GM21529 (cell line): ENCODE measurements around the gene PFN4.
"Not testable (repeated sequence)": the region's sequence is repeated elsewhere in the genome, so short reads cannot be mapped to it uniquely, and the experiment has no call there.

ENCODE experiments used
- ATAC-seq: cut with Tn5 transposase; IDR thresholded peaks from one replicate; pipeline ENCODE4 v1.9.1; 2021; ENCODE audit not compliant: unreplicated experiment

Gene PFN4

DNA sequence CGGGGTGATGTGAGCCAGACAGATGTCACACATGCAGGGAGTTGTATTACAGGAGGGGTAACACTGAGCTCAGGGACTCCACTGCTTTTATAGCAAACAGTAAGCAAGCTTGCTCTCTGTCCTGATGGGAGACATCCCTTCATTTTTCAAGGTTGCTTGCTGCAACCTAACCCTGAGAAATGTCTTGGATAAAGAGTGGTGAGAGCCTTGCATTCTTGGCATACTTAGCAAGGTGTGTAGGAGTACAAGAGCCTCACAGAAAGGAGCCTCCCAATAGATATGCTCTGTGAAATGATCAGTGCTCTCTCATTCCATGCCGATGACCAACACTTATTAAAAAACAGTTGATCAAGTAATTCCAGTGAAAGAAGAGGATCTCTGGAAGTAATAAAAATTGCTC, 8.1 kb downstream of the PFN4 start:
- no peak for ATAC-seq

DNA sequence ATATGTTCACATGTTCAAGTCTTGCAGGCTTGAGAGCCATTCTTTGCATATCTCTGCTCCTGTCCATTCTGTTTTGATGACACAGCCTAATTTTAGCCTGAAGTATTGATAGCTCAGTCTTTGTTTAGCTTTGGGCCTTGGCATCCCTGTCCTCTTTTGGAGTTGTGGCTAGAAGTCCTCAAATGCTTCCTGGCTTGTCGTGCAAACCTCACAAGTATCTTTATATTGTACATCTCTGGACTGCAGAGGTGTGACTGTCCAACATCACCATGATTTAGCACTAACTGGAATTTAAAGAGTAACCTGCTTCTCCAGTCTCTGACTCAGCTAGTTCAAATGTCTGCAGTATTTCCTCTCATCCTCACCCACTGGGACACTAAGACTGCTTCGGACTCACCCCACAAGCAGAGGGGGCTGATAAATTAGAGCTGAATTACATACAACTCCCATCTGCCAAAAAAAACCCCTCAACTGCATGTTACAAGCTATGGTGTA, 11.7 kb downstream of the PFN4 start:
- no peak for ATAC-seq

DNA sequence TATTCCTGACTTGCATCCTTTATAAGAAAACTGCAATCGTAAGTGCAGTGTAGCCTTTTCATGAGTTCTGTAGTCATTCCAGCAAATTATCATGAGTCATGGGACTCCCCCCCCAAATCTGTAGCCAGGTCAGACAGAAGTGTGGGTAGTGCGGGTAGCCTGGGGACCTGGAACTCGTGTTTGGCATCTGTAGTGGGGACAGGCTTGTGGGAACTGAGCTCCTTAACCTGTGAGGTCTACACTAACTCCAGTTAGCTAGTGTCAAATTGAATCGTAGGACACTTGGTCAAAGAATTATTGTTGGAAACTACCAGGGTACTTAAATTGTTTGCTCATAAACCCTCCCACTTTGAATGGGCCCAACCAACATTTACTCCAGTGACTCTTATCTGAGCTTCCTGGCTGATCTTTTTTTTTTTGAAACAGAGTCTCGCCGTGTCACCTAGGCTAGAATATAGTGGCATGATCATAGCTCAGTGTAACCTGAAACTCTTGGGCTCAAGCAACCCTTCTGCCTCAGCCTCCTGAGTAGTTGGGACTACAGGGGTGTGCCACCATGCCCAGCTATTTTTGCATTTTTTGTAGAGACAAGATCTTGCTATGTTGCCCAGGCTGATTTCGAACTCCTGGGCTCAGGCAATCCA, 12.4 kb downstream of the PFN4 start:
- no peak for ATAC-seq

DNA sequence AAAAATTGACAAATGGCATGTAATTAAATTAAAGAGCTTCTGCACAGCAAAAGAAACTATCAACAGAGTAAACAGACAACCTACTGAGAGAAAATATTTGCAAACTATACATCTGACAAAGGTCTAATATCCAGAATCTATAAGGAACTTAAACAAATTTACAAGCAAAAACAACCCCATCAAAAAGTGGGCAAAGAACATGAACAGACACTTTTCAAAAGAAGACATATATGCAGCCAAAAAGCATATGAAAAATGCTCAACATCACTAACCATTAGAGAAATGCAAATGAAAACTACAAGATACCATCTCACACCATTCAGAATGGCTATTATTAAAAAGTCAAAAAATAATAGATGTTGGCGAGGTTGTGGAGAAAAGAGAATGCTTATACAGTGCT, 13.7 kb downstream of the PFN4 start:
- not testable (repeated sequence) for ATAC-seq

DNA sequence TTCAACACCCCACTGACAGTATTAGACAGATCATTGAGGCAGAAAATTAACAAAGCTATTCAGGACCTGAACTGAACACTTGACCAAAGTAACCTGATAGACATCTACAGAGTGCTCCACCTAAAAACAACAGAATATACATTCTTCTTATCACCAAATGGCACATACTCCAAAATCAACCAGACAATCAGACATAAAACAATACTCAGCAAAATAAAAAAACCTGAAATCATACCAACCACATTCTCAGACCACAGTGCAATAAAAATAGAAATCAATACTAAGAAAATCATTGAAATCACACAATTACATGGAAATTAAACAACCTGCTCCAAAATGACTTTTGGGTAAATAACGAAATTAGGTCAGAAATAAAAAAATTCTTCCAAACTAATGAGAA, 15.8 kb downstream of the PFN4 start:
- ATAC-seq: no peak

DNA sequence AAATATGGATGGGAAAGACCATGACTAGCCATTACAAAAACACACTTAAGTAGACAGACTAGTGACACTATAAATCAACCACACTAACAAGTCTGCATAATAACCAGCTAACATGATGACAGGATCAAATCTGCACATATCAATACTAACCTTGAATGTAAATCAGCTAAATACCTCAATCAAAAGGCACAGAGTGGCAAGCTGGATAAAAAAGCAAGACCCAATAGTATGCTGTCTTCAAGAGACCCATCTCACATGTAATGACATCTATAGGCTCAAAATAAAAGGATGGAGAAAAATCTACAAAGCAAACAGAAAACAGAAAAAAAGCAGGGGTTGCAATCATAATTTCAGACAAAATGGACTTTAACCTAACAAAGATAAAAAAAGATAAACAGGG, 16.3 kb downstream of the PFN4 start:
- ATAC-seq: no peak

DNA sequence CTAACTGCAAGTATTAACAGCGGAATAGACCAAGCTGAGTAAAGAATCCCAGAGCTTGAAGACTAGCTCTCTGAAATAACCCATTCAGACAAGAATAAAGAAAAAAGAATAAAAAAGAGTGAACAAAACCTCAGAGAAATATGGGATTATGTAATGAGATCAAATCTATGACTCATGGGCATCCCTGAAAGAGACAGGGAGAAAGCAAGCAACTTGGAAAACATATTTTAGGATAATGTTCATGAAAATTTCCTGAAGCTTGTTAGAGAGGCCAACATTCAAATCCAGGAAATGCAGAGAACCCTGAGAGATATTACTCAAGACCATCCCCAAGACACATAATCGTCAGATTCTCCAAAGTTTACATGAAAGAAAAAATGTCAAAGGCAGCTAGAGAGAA, 17.3 kb downstream of the PFN4 start:
- ATAC-seq: no peak

- ATAC-seq: no peak
These were observed 18.2 kb downstream of the PFN4 start for GRCh38 chr2:24104906-24105305.

- no peak for ATAC-seq
These were observed 19.0 kb downstream of the PFN4 start for GRCh38 chr2:24104110-24104650.

GRCh38 chr2:24102677-24103076, 20.5 kb downstream of the PFN4 start:
- no peak for ATAC-seq

DNA sequence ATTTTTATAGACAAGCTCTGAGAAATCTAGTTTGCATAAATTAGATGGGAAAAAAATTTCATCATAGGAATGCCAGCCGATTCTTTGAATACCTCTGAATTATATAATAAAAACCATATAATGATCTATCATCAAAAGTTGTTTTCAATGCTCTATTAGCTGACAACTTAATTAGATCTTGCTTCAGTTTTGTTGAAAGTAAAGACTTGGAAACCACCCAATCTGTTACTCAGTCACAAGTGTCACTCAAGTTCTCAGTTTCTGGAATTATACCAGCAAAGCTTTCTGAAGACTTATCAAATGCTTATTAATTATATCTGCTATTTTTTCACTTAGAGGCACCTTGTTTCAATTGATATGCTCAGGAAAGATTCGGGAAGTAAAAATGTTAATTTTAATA, 21.1 kb downstream of the PFN4 start:
- ATAC-seq: no peak

- ATAC-seq: not testable (repeated sequence)
These were observed 22.4 kb downstream of the PFN4 start for GRCh38 chr2:24100732-24101131.

- not testable (repeated sequence) for ATAC-seq
These were observed 27.9 kb downstream of the PFN4 start for GRCh38 chr2:24095171-24095677.

DNA sequence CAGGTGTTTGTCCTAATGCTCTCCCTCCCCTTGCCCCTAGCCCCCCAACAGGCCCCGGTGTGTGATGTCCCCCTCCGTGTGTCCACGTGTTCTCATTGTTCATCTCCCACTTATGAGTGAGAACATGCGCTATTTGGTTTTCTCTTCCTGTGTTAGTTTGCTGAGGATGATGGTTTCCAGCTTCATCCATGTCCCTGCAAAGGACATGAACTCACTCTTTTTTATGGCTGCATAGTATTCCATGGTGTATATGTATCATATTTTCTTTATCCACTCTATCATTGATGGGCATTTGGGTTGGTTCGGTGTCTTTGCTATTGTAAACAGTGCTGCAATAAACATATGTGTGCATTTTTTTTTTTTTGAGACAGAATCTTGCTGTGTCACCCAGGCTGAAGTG, 29.9 kb downstream of the PFN4 start:
- not testable (repeated sequence) for ATAC-seq

- no peak for ATAC-seq
These were observed 34.2 kb downstream of the PFN4 start for GRCh38 chr2:24088821-24089359.

DNA sequence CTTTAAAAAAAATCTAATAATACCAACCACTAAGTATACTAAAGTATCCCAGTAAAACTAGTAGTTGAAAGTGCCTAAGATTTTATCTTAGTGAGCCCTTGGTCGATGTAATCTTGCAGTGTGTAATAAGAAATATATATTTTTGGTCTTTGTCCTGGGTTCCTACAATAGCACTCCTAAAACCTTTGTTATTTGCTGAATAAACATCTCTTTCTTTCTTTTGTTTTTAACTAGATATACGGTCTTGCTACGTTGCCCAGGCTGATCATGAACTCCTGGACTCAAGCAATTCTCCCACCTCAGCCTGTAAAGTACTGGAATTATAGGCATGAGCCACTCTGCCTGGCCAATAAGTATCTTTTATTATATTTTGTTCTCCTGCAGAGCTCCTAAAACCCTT, 36.1 kb downstream of the PFN4 start:
- no peak for ATAC-seq

DNA sequence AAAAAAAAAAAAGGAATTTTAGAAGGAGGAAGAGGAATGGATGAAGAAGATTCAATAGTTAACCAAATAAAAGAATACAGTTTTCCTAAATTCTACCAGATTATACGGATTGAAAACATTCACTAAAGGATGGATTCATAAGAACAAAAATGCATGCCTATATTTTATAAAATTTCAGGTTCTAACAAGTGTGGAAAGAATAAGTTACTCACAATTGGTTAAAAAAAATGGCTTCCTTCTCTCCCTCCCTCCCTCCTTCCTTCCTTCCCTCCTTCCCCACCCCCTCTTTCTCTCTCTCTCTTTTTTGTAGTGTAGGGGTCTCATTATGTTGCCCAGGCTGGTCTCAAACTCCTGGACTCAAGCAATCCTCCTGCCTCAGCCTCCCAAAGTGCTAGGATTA, 36.9 kb downstream of the PFN4 start:
- no peak for ATAC-seq

DNA sequence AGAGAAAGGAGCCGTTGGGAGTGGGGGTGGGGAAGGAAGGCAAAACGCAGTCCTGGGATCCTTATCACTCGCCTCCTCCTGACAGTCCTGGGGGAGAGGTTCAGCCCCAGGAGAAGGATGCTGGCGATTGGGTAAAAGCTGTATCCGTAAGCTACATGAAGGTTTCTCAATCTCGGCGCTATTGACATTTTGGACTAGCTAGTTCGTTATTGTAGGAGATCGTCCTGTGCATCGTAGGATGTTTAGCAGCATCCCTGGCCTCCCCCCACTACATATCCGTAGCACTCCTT, 38.0 kb downstream of the PFN4 start:
- ATAC-seq: no peak

DNA sequence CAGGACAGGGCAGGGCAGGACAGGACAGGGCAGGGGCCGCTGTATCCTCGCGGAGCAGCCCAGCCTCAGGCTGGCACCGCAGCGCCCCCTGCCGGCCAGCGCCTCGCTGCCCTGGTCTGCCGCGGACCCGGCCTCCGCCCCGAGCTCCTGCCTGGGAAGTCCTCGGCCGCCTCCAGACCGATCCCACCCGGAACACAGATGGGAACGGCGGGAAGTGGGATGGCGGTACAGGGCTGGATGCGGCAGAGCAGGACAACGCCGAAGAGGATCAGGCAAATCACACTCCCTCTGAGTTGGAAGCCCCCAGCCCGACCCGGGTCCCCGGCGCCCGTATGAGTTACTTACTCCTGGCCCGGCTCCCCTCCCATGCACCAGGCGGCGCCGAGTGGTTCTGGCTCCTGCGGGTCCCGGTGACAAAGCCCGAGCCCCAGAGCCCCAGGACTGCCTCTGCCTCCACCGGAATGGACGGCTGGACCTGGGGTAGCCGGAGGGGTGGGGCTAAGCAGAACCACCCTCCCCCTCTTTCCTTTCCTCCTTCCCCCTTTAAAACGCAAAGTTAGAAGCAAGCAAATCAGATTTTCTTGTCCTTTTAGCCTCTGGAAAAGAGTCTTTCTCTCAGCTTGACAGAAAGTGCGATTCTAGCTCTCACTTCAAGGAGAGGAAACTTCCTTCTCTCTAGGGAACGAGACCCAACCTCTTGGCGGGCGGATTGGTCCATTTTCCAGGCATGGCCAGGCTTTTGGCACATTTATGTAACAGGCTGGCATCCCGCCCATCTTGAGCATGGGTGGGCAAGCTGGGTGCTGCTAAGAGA, 38.5 kb downstream of the PFN4 start, which contains the start of gene TP53I3:
TP53I3 (minus strand) TSS at position 449 of the 814 bp plus-strand sequence. CDS start 508 bp downstream, outside the sequence.
- peak; percentile 79 for ATAC-seq

GRCh38 chr2:24083567-24084385, 39.4 kb downstream of the PFN4 start:
- peak; percentile 79 for ATAC-seq
